Activated gamma-delta T cell (primary cell): ENCODE measurements around the gene DUSP22.
"Not testable (repeated sequence)": the region's sequence is repeated elsewhere in the genome, so short reads cannot be mapped to it uniquely, and the experiment has no call there.

Source experiments
- DNase-seq: peaks from one replicate; lab custom pipeline; 2025; lab: John Stamatoyannopoulos, UW

Gene DUSP22

DNA sequence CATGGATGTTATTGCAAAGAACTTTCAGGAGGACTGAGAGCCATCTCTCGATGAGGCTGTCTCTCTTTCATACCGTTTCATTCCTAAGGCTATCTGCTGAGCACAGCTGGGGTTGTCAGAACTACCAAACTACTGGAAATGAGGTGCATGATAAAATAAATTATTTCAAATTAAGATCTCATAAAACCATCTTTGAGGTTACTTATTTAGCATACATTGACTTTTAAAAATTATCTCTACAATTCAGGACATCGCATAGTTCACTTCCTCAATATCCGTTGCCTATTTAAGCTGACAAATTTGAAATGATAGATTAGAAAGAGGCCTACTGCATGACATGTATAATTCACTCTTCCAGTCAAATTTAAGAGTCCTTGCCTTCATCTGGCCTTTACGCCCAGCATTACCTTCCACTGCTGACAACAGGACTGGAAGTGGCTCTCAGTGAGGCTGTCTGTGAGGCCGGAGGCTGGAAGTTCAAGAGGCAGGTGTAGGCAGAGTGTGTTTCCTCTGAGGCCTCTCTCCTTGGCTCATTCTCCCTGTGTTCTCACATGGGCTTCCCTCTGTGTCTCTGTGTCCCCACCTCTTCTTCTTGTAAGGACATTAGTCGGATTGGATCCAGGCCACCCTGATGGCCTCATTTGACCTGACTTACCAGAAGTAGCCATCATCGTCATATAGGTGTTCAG, 12.8 kb upstream of the DUSP22 start:
- no peak for DNase-seq

DNA sequence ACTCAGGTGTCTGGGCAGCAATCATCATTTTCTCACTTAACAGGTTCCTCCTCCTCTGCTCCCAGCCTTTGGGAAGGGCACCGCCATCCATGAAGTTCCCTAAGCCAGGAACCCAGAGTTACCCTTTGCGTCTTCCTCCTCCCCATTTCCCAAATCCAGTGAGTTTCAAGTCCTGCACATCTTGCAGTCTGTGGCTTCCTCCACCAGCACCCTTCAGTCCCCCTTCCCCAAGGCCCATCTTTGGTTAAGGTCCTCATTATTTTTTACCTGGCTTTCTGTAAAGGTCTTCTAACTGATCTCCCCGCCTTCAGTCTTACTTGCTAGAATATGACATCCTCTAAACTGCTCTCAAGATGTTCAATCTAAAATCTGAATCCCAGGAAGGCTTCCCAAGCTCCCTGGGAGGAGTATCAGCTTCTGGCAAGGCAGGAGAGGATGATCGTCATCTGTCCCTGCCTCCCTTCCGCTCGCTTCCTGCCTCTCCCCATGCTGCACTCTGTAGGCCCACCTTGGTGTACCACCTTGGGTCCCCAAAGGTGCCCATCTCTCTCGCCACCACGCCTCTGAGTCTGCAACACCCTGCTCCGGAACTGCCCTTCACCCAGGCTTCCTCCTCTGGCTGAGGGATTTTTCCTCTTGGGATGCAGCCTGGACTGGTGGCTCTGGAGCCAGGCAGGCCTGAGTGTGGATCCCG, 11.4 kb upstream of the DUSP22 start:
- no peak for DNase-seq

DNA sequence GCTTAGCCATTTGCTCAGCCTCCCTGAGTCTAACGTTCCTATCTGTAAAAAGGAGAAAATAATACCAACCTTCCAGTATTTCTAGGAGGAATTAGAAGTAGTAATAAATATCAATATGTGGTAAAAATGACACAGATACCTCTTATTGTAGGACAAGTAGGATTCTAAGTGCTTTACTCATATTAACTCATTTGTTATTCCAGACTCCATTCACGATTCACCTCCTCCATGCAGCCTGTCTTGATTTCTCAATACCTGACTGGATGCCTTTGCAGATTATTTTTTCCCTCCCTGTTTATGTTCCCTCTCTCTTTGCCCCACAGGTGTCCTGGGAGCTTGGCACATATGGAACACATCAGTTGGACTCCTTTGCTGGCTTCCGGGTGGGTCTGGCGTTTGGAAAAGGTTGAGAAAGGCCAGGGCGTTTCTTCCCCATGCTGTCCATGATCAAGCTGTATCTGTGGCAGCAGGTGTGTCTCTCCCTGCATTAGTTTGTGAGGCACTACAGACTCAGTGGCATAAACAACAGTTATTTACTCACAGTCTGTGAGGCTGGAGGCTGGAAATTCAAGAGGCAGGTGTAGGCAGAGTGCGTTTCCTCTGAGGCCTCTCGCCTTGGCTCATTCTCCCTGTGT, 10.7 kb upstream of the DUSP22 start:
- no peak for DNase-seq

DNA sequence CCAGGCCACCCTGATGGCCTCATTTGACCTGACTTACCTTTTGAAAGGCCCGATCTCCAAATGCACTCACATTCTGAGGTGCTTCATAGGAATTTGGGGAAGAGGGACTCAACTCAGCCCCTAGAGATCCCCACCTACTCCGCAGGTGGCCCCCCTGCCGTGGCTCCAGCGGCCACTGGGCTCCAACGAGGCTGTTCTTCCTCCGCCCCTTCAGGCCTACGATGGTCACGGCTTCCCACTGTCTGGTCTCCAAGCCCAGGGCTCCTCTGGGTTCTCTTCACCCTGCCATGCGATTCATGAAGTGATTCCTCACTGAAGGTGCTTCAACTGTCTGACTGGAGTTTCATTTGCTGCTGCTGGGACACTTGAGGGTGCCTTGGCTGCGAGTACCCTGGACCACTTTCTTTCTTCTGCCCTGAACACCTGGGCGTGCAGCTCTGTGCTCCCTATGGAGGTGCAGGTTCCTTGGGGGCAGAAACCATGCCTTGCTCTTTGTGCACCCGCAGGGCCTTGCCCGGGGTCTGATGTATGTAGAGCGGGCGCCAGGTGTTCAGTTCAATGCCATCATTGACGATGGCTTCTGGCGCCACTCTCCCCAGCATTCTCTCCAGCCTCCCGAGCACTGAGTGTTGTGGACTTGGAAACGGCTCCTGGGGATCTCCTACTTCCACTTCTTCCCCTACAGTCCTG, 10.0 kb upstream of the DUSP22 start:
- DNase-seq = no peak

DNA sequence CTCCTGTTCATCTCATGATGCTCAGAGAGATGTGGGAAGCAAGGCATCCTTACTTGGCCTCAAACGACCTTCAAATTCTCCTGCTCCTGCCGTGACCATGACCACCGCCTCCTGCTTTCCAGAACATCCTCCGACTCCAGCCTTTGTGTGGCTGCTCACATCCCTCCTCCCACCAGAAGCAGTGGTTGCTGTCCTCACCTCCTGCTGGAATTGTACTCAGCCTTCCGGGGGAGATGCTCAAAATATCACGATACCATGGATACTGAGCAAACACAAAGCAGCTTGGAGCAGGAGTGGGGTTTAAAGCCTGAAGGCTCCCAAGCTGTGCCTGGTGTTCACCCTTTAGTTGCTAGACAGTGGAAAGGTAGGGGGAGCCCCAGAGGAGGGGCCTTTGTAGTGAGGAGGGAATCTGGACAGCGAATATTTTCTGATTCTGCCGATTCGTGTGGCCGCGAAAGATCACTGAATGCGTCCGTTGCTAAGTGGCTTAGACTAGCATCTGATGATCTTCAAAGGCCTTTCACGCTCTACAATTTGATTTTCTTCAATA, 9.3 kb upstream of the DUSP22 start:
- no peak for DNase-seq

DNA sequence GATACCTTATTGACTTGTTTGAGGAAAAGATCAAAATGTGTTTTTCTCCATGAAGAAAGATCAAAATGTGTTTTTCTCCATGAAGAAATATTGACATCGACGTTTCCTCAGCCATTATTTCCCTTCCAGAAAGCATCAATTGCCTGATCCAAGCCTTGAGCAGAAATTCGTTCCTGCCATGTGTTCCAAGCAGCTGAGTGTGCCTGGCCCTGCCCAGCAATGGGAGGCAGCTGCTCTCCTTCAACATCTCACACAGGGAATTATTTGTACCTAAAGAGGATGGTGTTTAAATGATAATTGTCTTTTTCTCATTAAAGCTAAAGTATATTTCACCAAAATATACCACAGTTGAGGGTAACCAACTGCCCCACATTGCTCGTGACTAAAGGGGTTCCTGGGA, 7.8 kb upstream of the DUSP22 start:
- no peak for DNase-seq

DNA sequence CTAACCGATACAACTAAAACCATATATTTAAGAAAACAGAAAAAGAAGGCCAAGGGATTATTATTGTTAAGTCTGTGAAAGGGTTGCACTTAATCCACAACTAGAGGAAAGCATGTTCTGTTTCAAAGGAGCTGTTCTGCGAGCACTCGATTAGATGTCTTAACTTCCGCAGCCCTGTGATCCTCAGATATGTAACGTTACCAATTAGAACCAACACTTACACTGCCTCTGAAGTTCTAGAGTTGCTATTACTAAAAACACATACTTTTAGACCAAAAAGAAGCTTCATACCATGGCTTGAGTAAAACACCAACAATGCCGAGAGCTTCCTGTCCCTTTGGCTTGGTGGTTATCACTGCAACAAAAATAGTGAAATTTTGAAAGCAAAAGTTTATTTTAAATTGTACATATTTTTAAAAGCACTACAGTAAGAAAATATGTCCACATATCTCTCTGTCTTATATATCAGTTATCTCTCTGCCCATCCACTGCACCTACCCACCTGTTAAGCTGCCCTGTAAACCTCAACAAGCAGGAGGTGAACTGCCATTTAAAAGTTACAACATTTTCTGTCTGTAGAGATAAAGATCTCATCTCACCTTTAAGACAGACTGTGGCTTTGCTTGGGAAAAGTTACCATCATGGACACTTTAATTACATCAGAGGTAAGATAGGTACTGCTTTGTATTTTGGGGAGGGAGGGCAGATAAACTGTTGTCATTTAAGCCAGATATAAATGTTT, 7.1 kb upstream of the DUSP22 start:
- DNase-seq = no peak

DNA sequence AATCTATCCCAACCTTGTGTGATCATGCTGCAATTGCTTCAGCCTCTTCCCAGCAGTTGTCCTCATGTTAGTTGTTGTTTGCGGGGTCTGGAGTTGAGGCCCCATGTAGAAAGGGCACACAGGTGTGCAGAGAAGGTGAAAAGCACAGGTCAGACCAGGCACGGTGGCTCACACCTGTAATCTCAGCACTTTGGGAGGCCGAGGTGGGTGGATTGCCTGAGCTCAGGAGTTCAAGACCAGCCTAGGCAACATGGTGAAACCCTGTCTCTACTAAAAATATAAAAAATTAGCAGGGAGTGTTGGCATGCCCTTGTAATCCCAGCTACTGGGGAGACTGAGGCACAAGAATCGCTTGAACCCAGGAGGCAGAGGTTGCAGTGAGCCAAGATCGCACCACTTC, 6.4 kb upstream of the DUSP22 start:
- DNase-seq = not testable (repeated sequence)

DNA sequence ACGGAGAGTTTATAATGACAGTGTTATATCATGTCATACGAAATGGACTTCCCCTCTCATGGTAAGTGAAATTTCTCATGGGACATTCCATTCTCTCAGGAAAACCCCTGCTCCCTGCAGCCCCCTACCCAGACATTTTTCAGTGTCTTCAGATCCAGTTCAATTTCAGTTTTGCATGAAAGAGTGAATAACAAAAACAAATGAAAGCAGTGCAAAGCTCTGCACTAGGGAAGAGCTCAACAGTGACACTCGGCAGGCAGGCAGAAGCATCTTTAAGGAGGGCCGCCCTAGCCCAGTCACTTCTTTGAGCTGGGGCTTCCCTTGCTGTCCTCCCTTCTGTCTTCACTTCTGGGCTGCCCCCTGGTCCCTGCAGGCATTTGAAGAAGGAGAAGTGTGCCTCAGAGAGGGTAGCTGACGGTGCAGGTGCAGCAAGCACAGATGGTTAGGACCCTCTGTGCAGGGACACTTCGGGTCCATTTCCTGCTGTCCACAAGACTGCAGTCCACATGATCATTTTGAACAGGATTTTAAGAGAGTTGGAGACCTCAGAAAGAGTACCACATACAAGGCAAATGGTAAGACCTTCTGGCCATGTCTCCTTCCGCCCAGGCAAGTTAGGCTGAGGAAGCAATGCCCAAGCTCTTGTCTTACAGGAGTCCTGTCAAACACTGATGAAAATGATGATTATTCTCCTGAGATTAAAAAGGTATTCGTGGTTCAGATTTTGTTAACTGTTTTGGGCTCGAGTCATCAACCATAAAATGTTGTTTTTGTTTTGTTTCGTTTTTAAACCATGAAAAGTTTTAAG, 5.4 kb upstream of the DUSP22 start:
- DNase-seq = no peak

DNA sequence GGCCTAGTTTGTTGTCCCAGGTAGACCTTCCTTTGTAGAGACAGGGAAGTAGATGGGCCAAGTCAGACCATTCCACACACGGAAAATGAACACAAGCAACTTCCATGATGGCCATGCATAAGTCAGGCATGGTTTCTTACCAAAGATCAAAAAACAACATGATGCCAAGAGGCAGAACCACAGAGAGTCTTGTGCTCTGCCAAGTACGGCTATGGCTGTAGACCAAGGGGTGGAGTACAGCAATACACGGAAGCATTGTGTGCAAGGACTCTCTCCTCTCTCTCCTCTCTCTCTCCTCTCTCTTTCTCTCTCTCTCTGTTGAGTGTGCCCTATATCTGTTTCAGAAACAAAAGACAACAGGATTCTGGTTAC, 4.8 kb upstream of the DUSP22 start:
- DNase-seq = no peak

DNA sequence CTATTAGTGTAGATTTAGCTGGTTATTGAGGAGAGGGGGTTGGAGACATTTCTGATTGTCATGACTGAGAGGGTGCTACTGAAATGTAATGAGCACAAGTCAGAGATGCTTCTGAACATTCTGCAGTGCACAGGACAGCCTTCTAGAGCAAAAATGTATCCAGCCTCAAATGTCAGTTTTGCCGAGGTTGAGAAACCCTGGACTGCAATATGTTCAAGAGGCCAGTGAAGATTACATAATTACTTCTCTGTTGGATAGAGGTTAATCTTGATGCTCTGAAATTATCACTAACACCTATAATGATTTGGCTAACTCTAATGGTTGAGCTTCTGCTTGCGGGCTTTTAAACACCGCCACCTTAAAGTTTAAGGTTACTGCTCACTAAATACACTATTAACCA, 3.4 kb upstream of the DUSP22 start:
- DNase-seq = no peak

DNA sequence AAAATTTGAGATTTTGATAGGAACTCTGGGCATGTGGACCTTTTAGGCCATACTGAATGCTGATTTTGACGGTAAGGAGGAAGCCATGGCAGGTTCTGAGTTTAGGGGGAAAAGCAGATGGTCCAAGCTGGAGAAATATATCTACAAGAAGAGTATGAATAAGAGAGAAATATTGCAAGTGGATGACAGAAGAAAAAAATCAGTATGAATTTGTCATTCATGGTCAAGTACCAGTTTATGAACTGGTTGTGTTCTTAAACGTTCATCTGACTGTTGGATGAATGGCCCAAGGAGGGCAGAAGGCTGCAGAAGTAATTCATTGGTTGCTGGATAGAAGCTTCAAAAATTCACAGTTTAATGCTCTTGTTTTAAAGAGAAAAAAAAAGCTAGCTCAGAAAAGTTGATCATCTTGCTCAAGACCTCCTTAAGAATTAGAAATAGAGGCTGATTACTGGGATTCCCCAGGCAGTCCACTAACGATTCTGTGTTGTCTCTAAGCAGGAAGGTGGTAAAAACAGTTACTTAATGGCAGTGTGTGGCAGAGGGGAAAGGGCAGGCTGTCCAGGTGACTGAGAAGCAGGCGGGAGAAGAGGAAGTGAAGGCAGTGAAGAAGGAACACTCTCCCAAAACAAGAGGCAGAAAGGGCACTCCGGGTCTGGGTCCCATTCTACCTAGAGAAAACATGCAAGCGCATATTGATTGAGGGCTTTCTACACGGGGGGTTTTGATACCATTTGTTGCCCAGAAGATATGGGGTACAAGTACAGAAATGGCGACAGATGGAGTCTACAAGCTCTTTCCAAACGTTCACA, 2.0 kb upstream of the DUSP22 start:
- no peak for DNase-seq

DNA sequence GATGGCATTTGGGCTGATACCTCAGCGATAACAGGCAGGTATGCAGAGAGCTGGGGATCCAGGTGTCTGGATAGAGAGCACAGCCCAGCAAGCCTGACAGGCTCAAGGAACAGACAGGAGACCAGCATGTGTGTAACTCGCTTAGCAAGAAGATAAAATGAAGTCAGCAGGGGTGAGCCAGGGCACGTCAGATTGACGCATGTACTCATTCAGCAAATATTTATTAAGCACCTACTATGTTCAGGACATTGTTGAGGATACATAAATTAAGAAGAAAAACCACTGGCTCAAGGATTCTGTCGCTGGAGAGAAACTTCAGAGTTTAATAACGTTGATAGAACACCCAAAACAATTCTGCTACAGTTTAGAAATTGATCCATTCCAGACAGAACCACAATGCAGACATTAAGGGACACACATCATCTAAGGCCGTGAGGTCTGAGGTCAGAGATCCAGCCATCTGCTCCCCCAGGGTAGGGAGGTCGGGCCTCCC, 1.0 kb upstream of the DUSP22 start:
- DNase-seq = no peak

DNA sequence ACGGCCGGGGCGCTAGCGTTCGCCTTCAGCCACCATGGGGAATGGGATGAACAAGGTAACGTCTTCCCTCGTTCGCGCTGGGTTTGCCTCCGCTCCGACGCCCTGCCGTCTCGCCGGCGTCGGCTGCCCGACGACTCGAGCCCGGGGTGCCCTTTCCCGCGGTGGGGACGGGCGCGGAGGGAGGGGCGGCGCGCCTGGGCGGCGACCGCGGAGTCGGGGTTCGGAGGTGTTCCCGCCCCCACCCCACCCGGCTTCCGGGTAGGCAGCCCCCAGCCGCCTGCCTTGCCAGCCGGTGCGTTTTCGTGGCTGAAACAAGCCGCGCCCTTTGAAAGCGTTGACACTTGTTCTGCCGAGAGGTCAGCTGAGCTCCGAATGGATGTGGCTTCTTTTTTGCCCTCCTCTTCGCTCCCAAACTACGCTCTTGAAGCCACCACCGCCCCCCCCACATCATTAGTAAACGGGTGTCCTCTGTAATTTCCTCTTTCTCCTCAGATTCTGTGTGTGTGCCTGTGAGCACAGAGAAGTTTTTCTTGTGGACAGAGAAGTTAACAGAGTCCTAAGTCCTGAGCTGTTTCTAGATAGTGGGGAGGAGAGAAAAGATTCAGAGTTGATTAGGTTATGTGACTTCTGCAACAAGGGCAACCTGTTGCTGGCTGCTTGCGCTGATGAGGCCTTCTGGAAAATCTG, 362 bp downstream of the DUSP22 start:
- DNase-seq = no peak

DNA sequence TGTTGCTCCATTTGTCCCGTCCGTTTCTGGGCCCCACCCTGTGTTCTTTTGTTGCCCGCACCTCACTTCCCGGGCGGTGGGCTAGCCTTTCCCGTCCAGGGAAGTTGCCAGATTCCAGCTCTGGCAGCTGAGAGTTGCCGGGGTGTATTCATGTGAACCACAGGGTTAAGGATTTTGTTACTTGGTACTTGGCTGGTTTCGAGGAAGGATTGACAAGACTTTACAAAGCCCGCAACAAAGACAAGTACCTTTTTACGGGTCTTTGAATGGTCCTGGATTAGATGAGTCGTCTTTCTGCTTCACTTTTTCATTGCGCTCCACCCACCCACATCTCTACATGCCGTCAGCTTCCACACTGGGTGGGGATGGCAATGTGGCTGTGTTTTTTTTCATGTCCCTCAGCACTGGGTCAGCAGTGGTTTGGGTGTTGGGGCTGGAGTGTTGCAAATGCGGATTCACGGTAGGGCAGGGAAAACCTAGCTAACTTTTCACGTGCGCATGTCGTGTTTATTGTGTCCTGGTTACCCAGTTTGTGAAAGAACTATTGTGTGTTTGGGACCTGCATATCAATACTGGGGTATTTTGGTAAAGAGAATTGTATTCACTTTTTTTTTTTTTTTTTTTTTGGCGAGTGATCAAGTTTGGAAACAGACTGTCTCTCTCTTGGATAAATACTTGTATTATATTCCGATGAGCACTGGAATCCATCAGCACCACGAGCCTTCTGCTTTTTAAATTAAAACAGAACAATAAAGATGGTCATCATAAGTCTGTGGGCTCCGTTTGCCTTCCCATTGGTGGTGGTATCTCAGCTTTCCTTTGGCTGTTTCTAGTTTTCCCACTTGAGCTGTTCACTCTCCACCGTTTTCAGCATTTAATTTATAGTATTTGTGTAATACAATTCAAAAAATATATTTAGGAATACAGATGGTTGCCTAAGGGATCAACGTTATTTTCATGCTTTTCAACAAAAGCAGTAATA, 1.2 kb downstream of the DUSP22 start:
- no peak for DNase-seq

DNA sequence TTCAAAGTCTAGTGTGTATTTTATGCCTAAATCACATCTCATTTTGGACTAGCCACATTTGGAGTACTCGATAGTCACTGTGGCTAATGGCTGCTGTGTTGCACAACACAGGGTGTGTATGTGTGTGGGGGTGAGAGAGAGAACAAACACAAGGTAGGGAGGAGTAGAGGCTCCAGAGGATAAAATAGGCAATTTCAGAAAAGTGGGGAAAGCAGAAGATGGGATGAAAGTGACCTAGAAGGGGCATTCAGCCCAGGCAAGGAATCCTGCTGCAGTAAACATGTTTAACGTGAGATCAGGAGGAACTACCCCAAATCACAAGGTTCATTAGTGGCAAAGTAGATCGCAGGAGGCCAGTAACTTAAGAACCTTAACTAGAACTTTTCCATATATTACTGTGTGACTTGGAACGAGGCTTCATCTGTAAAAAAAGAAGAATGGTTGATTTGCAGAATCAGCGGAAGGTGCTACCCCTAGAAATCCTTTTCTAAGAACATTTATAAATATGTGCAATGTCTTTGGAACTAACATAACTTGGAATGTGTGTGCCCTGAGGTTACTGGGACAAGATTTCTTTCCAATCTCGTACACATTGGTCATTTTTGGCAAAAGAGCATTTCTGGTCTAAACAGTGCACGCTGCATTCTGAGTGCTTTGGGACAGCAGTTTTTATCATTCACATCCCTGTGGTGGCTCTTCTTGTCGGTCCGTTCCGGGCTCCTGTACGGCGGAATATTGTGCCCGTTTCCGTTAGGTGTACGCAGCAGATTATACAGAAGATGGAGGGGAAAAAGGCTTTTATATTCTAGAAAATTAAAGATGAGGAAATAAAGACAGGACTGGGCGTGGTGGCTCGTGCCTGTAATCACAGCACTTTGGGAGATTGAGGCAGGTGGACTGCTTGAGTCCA, 2.6 kb downstream of the DUSP22 start:
- DNase-seq = no peak
